NK-92 (cell line): ENCODE results near the gene ZBED2.
"Not testable (repeated sequence)": the region's sequence is repeated elsewhere in the genome, so short reads cannot be mapped to it uniquely, and the experiment has no call there.

ENCODE experiments used
- DNase-seq: peaks from one replicate; lab custom pipeline; 2025; ENCODE audit not compliant: unreplicated experiment; lab: John Stamatoyannopoulos, UW

ZBED2 gene

GRCh38 chr3:111577798-111578685, 17.1 kb downstream of the ZBED2 start:
- no peak for DNase-seq

GRCh38 chr3:111577113-111577512, 18.0 kb downstream of the ZBED2 start:
- no peak for DNase-seq

- DNase-seq = no peak
Observed at GRCh38 chr3:111571907-111572460, 23.2 kb downstream of the ZBED2 start.

GRCh38 chr3:111571282-111571681, 23.9 kb downstream of the ZBED2 start:
- DNase-seq = no peak

GRCh38 chr3:111570404-111571030, 24.6 kb downstream of the ZBED2 start:
- no peak for DNase-seq

- no peak for DNase-seq
Observed at GRCh38 chr3:111568911-111569310, 26.2 kb downstream of the ZBED2 start.

GRCh38 chr3:111568355-111568754, 26.8 kb downstream of the ZBED2 start:
- DNase-seq = no peak

- no peak for DNase-seq
Observed at GRCh38 chr3:111566844-111567243, 28.3 kb downstream of the ZBED2 start.

- DNase-seq = not testable (repeated sequence)
Observed at GRCh38 chr3:111561902-111562301, 33.2 kb downstream of the ZBED2 start.

- DNase-seq = no peak
Observed at GRCh38 chr3:111548756-111549155, 46.4 kb downstream of the ZBED2 start.

GRCh38 chr3:111548092-111548491, 47.1 kb downstream of the ZBED2 start:
- DNase-seq = no peak

- DNase-seq = no peak
Observed at GRCh38 chr3:111547631-111548030, 47.5 kb downstream of the ZBED2 start.

GRCh38 chr3:111545349-111545748, 49.8 kb downstream of the ZBED2 start:
- no peak for DNase-seq
